ENCODE results near the gene TSPEAR. TPM values are rescaled to one million over a fixed set of nuclear protein-coding genes. Genes with fewer than 3 reads are reported as not detected.
A peak's percentile ranks its signal among the peaks of the same experiment; 100 is the strongest.
"Not testable (repeated sequence)": the region's sequence is repeated elsewhere in the genome, so short reads cannot be mapped to it uniquely, and the experiment has no call there.

Gene TSPEAR
- total RNA-seq, 1 experiment from 2014 or later: not detected

- no peaks in the 10 kb centered on the region for H3K4me1 ChIP-seq (ENCODE audit: low read length)
- no peak overlapping the region for H3K9ac ChIP-seq (ENCODE audit: low read length)
- H2AFZ ChIP-seq (ENCODE audit: low read length): no peak overlapping the region
- H3K4me3 ChIP-seq (ENCODE audit: low read length): no peak overlapping the region
- no peaks in the 10 kb centered on the region for H4K20me1 ChIP-seq (ENCODE audit: insufficient read depth, low read depth, low read length)
- no peak overlapping the region for H3K27ac ChIP-seq (ENCODE audit: low read length)
- no peak overlapping the region for H3K4me2 ChIP-seq (ENCODE audit: low read depth, low read length, poor library complexity, severe bottlenecking)
- H3K9me3 ChIP-seq (ENCODE audit: low read length): no peaks in the 10 kb centered on the region
- no peaks in the 10 kb centered on the region for H3K9me2 ChIP-seq (replicated peaks; ENCODE audit: insufficient read depth, low read length)
- H3K79me2 ChIP-seq (ENCODE audit: low read length): no peaks in the 10 kb centered on the region
- no peaks in the 10 kb centered on the region for H3K27me3 ChIP-seq (ENCODE audit: low read length)
- H3K36me3 ChIP-seq (ENCODE audit: insufficient read depth, low read length): no peaks in the 10 kb centered on the region
- DNase-seq: no peak
These were observed 16.6 kb downstream of the TSPEAR start for GRCh38 chr21:44694776-44695175.

- no peaks in the 10 kb centered on the region for H3K79me2 ChIP-seq (ENCODE audit: low read length)
- no peak overlapping the region for H2AFZ ChIP-seq (ENCODE audit: low read length)
- H3K4me3 ChIP-seq (ENCODE audit: low read length): no peak overlapping the region
- no peak overlapping the region for H3K9ac ChIP-seq (ENCODE audit: low read length)
- H3K9me3 ChIP-seq (ENCODE audit: low read length): no peaks in the 10 kb centered on the region
- H3K27ac ChIP-seq (ENCODE audit: low read length): no peak overlapping the region
- H4K20me1 ChIP-seq (ENCODE audit: insufficient read depth, low read depth, low read length): no peaks in the 10 kb centered on the region
- DNase-seq: no peak
- H3K9me2 ChIP-seq (replicated peaks; ENCODE audit: insufficient read depth, low read length): no peaks in the 10 kb centered on the region
- H3K4me2 ChIP-seq (ENCODE audit: low read depth, low read length, poor library complexity, severe bottlenecking): no peak overlapping the region
- H3K27me3 ChIP-seq (ENCODE audit: low read length): no peaks in the 10 kb centered on the region
- H3K4me1 ChIP-seq (ENCODE audit: low read length): peaks cover 4% of the 10 kb centered on the region
- no peaks in the 10 kb centered on the region for H3K36me3 ChIP-seq (ENCODE audit: insufficient read depth, low read length)
These were observed 18.4 kb downstream of the TSPEAR start for GRCh38 chr21:44692798-44693512.

GRCh38 chr21:44691686-44692085 is 19.7 kb downstream of the TSPEAR start:
- H3K27ac ChIP-seq (ENCODE audit: low read length): no peak overlapping the region
- no peaks in the 10 kb centered on the region for H3K9me3 ChIP-seq (ENCODE audit: low read length)
- H4K20me1 ChIP-seq (ENCODE audit: insufficient read depth, low read depth, low read length): no peaks in the 10 kb centered on the region; the same call in 1 of the 2 replicates
- peaks cover 13% of the 10 kb centered on the region for H3K4me1 ChIP-seq (ENCODE audit: low read length)
- H3K79me2 ChIP-seq (ENCODE audit: low read length): no peaks in the 10 kb centered on the region
- no peaks in the 10 kb centered on the region for H3K27me3 ChIP-seq (ENCODE audit: low read length)
- no peaks in the 10 kb centered on the region for H3K36me3 ChIP-seq (ENCODE audit: insufficient read depth, low read length)
- H3K4me3 ChIP-seq (ENCODE audit: low read length): no peak overlapping the region
- H3K9ac ChIP-seq (ENCODE audit: low read length): no peak overlapping the region
- H2AFZ ChIP-seq (ENCODE audit: low read length): no peak overlapping the region
- H3K4me2 ChIP-seq (ENCODE audit: low read depth, low read length, poor library complexity, severe bottlenecking): no peak overlapping the region
- no peaks in the 10 kb centered on the region for H3K9me2 ChIP-seq (replicated peaks; ENCODE audit: insufficient read depth, low read length)
- DNase-seq: no peak

- H3K4me3 ChIP-seq (ENCODE audit: low read length); H4K20me1 ChIP-seq (ENCODE audit: insufficient read depth, low read depth, low read length); DNase-seq; H3K36me3 ChIP-seq (ENCODE audit: insufficient read depth, low read length); H3K27me3 ChIP-seq (ENCODE audit: low read length); H3K27ac ChIP-seq (ENCODE audit: low read length); H3K9me2 ChIP-seq (replicated peaks; ENCODE audit: insufficient read depth, low read length); H3K9ac ChIP-seq (ENCODE audit: low read length); H3K79me2 ChIP-seq (ENCODE audit: low read length); H3K9me3 ChIP-seq (ENCODE audit: low read length); H2AFZ ChIP-seq (ENCODE audit: low read length); H3K4me2 ChIP-seq (ENCODE audit: low read depth, low read length, poor library complexity, severe bottlenecking): not testable (repeated sequence)
- H3K4me1 ChIP-seq (ENCODE audit: low read length): peaks cover 13% of the 10 kb centered on the region
These were observed 21.6 kb downstream of the TSPEAR start for GRCh38 chr21:44689740-44690139.

GRCh38 chr21:44687671-44688070 is 23.7 kb downstream of the TSPEAR start:
- no peaks in the 10 kb centered on the region for H3K27me3 ChIP-seq (ENCODE audit: low read length)
- no peaks in the 10 kb centered on the region for H3K79me2 ChIP-seq (ENCODE audit: low read length)
- no peak overlapping the region for H2AFZ ChIP-seq (ENCODE audit: low read length)
- peaks cover 13% of the 10 kb centered on the region for H3K4me1 ChIP-seq (ENCODE audit: low read length)
- H3K27ac ChIP-seq (ENCODE audit: low read length): no peak overlapping the region
- peak; percentile 70 for DNase-seq
- no peaks in the 10 kb centered on the region; the same call in 1 of the 2 replicates for H4K20me1 ChIP-seq (ENCODE audit: insufficient read depth, low read depth, low read length)
- no peaks in the 10 kb centered on the region for H3K36me3 ChIP-seq (ENCODE audit: insufficient read depth, low read length)
- H3K9me3 ChIP-seq (ENCODE audit: low read length): no peaks in the 10 kb centered on the region
- no peaks in the 10 kb centered on the region for H3K9me2 ChIP-seq (replicated peaks; ENCODE audit: insufficient read depth, low read length)
- H3K9ac ChIP-seq (ENCODE audit: low read length): no peak overlapping the region
- peak overlapping the region; percentile 16 for H3K4me2 ChIP-seq (ENCODE audit: low read depth, low read length, poor library complexity, severe bottlenecking)
- H3K4me3 ChIP-seq (ENCODE audit: low read length): no peak overlapping the region

GRCh38 chr21:44686843-44687561 is 24.4 kb downstream of the TSPEAR start:
- no peak overlapping the region for H3K4me2 ChIP-seq (ENCODE audit: low read depth, low read length, poor library complexity, severe bottlenecking)
- no peak overlapping the region for H2AFZ ChIP-seq (ENCODE audit: low read length)
- no peak overlapping the region for H3K4me3 ChIP-seq (ENCODE audit: low read length)
- H4K20me1 ChIP-seq (ENCODE audit: insufficient read depth, low read depth, low read length): no peaks in the 10 kb centered on the region; the same call in 1 of the 2 replicates
- no peaks in the 10 kb centered on the region for H3K36me3 ChIP-seq (ENCODE audit: insufficient read depth, low read length)
- no peaks in the 10 kb centered on the region for H3K79me2 ChIP-seq (ENCODE audit: low read length)
- no peak for DNase-seq
- no peaks in the 10 kb centered on the region for H3K27me3 ChIP-seq (ENCODE audit: low read length)
- H3K4me1 ChIP-seq (ENCODE audit: low read length): peaks cover 13% of the 10 kb centered on the region
- no peaks in the 10 kb centered on the region for H3K9me2 ChIP-seq (replicated peaks; ENCODE audit: insufficient read depth, low read length)
- no peak overlapping the region for H3K27ac ChIP-seq (ENCODE audit: low read length)
- no peaks in the 10 kb centered on the region for H3K9me3 ChIP-seq (ENCODE audit: low read length)
- H3K9ac ChIP-seq (ENCODE audit: low read length): no peak overlapping the region

- H4K20me1 ChIP-seq (ENCODE audit: insufficient read depth, low read depth, low read length): no peaks in the 10 kb centered on the region; the same call in 1 of the 2 replicates
- peaks cover 13% of the 10 kb centered on the region for H3K4me1 ChIP-seq (ENCODE audit: low read length)
- H3K4me2 ChIP-seq (ENCODE audit: low read depth, low read length, poor library complexity, severe bottlenecking): no peak overlapping the region
These were observed 25.2 kb downstream of the TSPEAR start for GRCh38 chr21:44686000-44686781.

GRCh38 chr21:44685050-44685449 is 26.3 kb downstream of the TSPEAR start:
- H3K9me3 ChIP-seq (ENCODE audit: low read length); H2AFZ ChIP-seq (ENCODE audit: low read length); H3K79me2 ChIP-seq (ENCODE audit: low read length); H3K4me3 ChIP-seq (ENCODE audit: low read length); DNase-seq; H3K27me3 ChIP-seq (ENCODE audit: low read length); H3K4me2 ChIP-seq (ENCODE audit: low read depth, low read length, poor library complexity, severe bottlenecking); H3K9ac ChIP-seq (ENCODE audit: low read length); H3K27ac ChIP-seq (ENCODE audit: low read length); H3K36me3 ChIP-seq (ENCODE audit: insufficient read depth, low read length); H4K20me1 ChIP-seq (ENCODE audit: insufficient read depth, low read depth, low read length); H3K9me2 ChIP-seq (replicated peaks; ENCODE audit: insufficient read depth, low read length): not testable (repeated sequence)
- H3K4me1 ChIP-seq (ENCODE audit: low read length): peaks cover 13% of the 10 kb centered on the region

More at GRCh38 chr21:44686000-44686781, 25.2 kb downstream of the TSPEAR start:
- Histone ChIP-seq H2AFZ (ENCODE audit: low read length) (no peak overlapping the region), H3K36me3 (ENCODE audit: insufficient read depth, low read length) (no peaks in the 10 kb centered on the region), H3K27ac (ENCODE audit: low read length) (no peak overlapping the region), H3K9ac (ENCODE audit: low read length) (no peak overlapping the region), H3K9me2 (replicated peaks; ENCODE audit: insufficient read depth, low read length) (no peaks in the 10 kb centered on the region), H3K27me3 (ENCODE audit: low read length) (no peaks in the 10 kb centered on the region), H3K79me2 (ENCODE audit: low read length) (no peaks in the 10 kb centered on the region), H3K4me3 (ENCODE audit: low read length) (no peak overlapping the region), H3K9me3 (ENCODE audit: low read length) (no peaks in the 10 kb centered on the region)
- DNase-seq: no peak
